H7 (cell line): ENCODE results near the gene PODNL1. TPM values are rescaled to one million over a fixed set of nuclear protein-coding genes. Genes with fewer than 3 reads are reported as not detected.

Experiments used
- DNase-seq: peaks from one replicate; pipeline ENCODE4 v3.0.0; 2012
- H3K27me3 ChIP-seq: 2 replicates; pipeline ENCODE4 v1.6.0; 2011; ENCODE audit warnings: mild to moderate bottlenecking, low read length; ENCODE audit not compliant: control insufficient read depth, insufficient read depth
- H3K36me3 ChIP-seq: replicated peaks from 2 replicates; pipeline ENCODE4 v1.5.1; 2011; ENCODE audit warnings: low read length; ENCODE audit not compliant: control insufficient read depth, insufficient read depth
- H3K4me3 ChIP-seq: 2 replicates; pipeline ENCODE4 v1.5.1; 2011; ENCODE audit warnings: low read depth, mild to moderate bottlenecking, control low read depth, low read length, moderate library complexity; ENCODE audit not compliant: insufficient read depth
- total RNA-seq: library from RNA; depleted of rRNA; stranded (reverse); fragments of >200 nt; shearing (Covaris generic); gene quantifications from 2 replicates; pipeline ENCODE4 v1.2.3, GENCODE V29; 2014

PODNL1 gene
- total RNA-seq, 1 experiment from 2014 or later: 0.10 TPM

GRCh38 chr19:13909430-13909829, 28.8 kb downstream of the PODNL1 start:
- no peak for DNase-seq
- Histone ChIP-seq H3K36me3 (peaks cover 2% of the 10 kb centered on the region), H3K27me3 (peaks cover 9% of the 10 kb centered on the region), H3K4me3 (no peak overlapping the region)

GRCh38 chr19:13908674-13909073, 29.5 kb downstream of the PODNL1 start:
- no peak for DNase-seq
- H3K27me3 ChIP-seq: peaks cover 9% of the 10 kb centered on the region
- H3K4me3 ChIP-seq: no peak overlapping the region
- H3K36me3 ChIP-seq: peaks cover 2% of the 10 kb centered on the region

GRCh38 chr19:13906910-13907309, 31.3 kb downstream of the PODNL1 start:
- no peak for DNase-seq
- peaks cover 9% of the 10 kb centered on the region for H3K27me3 ChIP-seq
- H3K36me3 ChIP-seq: peaks cover 2% of the 10 kb centered on the region
- H3K4me3 ChIP-seq: peak overlapping the region; percentile 91; the same call in 1 of the 2 replicates

- Histone ChIP-seq H3K4me3 (peak overlapping the region; percentile 91), H3K36me3 (peaks cover 2% of the 10 kb centered on the region), H3K27me3 (peaks cover 9% of the 10 kb centered on the region)
- no peak for DNase-seq
Measured at GRCh38 chr19:13906521-13906904, 31.7 kb downstream of the PODNL1 start.

GRCh38 chr19:13905634-13906520, 32.3 kb downstream of the PODNL1 start, which contains the start of the genes BRME1 and CC2D1A:
Gene BRME1, minus strand, starts transcription at chr19:13906117. Its CDS starts 1,225 bp downstream, at chr19:13904892.
Gene CC2D1A, plus strand, starts transcription at chr19:13906201. Its CDS starts 241 bp downstream, at chr19:13906442.
- DNase-seq: peak; percentile 100
- H3K4me3 ChIP-seq: peak within 1 kb of the TSS; percentile 91
- peaks cover 2% of the 10 kb centered on the region for H3K36me3 ChIP-seq
- H3K27me3 ChIP-seq: peaks cover 9% of the 10 kb centered on the region

GRCh38 chr19:13902993-13903555, 35.1 kb downstream of the PODNL1 start:
- peak; percentile 59 for DNase-seq
- Histone ChIP-seq H3K4me3 (no peak overlapping the region), H3K27me3 (peaks cover 9% of the 10 kb centered on the region), H3K36me3 (no peaks in the 10 kb centered on the region)

- Histone ChIP-seq H3K4me3 (no peak overlapping the region), H3K36me3 (no peaks in the 10 kb centered on the region; the same call in 1 of the 2 replicates), H3K27me3 (peaks cover 4% of the 10 kb centered on the region; the same call in 1 of the 2 replicates)
- DNase-seq: no peak
Measured at GRCh38 chr19:13899912-13900584, 38.2 kb downstream of the PODNL1 start.

GRCh38 chr19:13899393-13899792, 38.8 kb downstream of the PODNL1 start:
- no peak for DNase-seq
- no peaks in the 10 kb centered on the region for H3K27me3 ChIP-seq
- no peaks in the 10 kb centered on the region; the same call in 1 of the 2 replicates for H3K36me3 ChIP-seq
- no peak overlapping the region for H3K4me3 ChIP-seq

- Histone ChIP-seq H3K27me3 (no peaks in the 10 kb centered on the region), H3K4me3 (no peak overlapping the region), H3K36me3 (no peaks in the 10 kb centered on the region; the same call in 1 of the 2 replicates)
- no peak for DNase-seq
Measured at GRCh38 chr19:13896227-13896626, 42.0 kb downstream of the PODNL1 start.

GRCh38 chr19:13894552-13894951, 43.7 kb downstream of the PODNL1 start:
- H3K36me3 ChIP-seq: no peaks in the 10 kb centered on the region; the same call in 1 of the 2 replicates
- H3K27me3 ChIP-seq: no peaks in the 10 kb centered on the region
- no peak for DNase-seq
- H3K4me3 ChIP-seq: no peak overlapping the region

- no peak for DNase-seq
- Histone ChIP-seq H3K36me3 (no peaks in the 10 kb centered on the region; the same call in 1 of the 2 replicates), H3K27me3 (no peaks in the 10 kb centered on the region)
Measured at GRCh38 chr19:13892870-13893269, 45.3 kb downstream of the PODNL1 start.

GRCh38 chr19:13890136-13890535, 48.1 kb downstream of the PODNL1 start:
- no peaks in the 10 kb centered on the region for H3K27me3 ChIP-seq
- DNase-seq: no peak
- H3K4me3 ChIP-seq: no peak overlapping the region
- H3K36me3 ChIP-seq: no peaks in the 10 kb centered on the region

More at GRCh38 chr19:13892870-13893269, 45.3 kb downstream of the PODNL1 start:
- H3K4me3 ChIP-seq: no peak overlapping the region

GRCh38 chr19:13888281-13888680, 49.9 kb downstream of the PODNL1 start:
- Histone ChIP-seq H3K27me3 (no peaks in the 10 kb centered on the region), H3K4me3 (no peak overlapping the region), H3K36me3 (no peaks in the 10 kb centered on the region)
- DNase-seq: no peak

GRCh38 chr19:13887517-13887916, 50.7 kb downstream of the PODNL1 start:
- Histone ChIP-seq H3K4me3 (no peak overlapping the region), H3K36me3 (no peaks in the 10 kb centered on the region), H3K27me3 (no peaks in the 10 kb centered on the region)
- no peak for DNase-seq
